Cardiac fibroblast (primary cell): ENCODE data around the gene NES.

Experiments
- DNase-seq, 2 donors: peaks; one replicate each; pipeline versions ENCODE4 v3.0.0 to v3.0.0-alpha.2; 2010; ENCODE audit warnings: low read depth in 2 of 2
- H3K4me3 ChIP-seq, 2 donors: replicated peaks in 1 of 2; 1 replicate in 1 of 2; 2 replicates in 1 of 2; pipeline ENCODE4 v1.5.1; 2011; ENCODE audit warnings: low read depth in 2 of 2, low read length in 2 of 2, mild to moderate bottlenecking in 2 of 2, moderate library complexity in 1 of 2
- CTCF ChIP-seq: IDR thresholded peaks from one replicate; pipeline ENCODE4 v1.5.1; 2011; ENCODE audit warnings: low read depth, mild to moderate bottlenecking, low read length, inconsistent platforms

The NES gene

GRCh38 chr1:156681196-156681960 is 4.2 kb upstream of the NES start:
- no peak for DNase-seq
- no peak overlapping the region for H3K4me3 ChIP-seq
- no peak for TF ChIP-seq CTCF

- DNase-seq = no peak
- H3K4me3 ChIP-seq = no peak overlapping the region
- no peak for TF ChIP-seq CTCF
Measured at GRCh38 chr1:156680056-156680455, 2.8 kb upstream of the NES start.

- DNase-seq = peak; percentile 87 to 91
- TF ChIP-seq CTCF = peak; percentile 86
- peak overlapping the region; percentile 35 to 58 for H3K4me3 ChIP-seq
Measured at GRCh38 chr1:156677616-156678596, 699 bp upstream of the NES start.

GRCh38 chr1:156676114-156676819 is 940 bp downstream of the NES start:
- no peak for DNase-seq
- H3K4me3 ChIP-seq = peak overlapping the region; percentile 30 to 58
- no peak for TF ChIP-seq CTCF

GRCh38 chr1:156675210-156676113 is 1.7 kb downstream of the NES start:
- DNase-seq = no peak
- no peak for TF ChIP-seq CTCF
- peak overlapping the region; percentile 30 to 58 for H3K4me3 ChIP-seq
